Peyer's patch (tissue), 4 donors: Measurements from ENCODE around the gene ZNF79.

Experiments
- POLR2A ChIP-seq, 2 donors: fragments of 450-650 bp; IDR thresholded peaks; one replicate each; pipeline ENCODE4 v1.5.1; 2017; ENCODE audit warnings: antibody characterized with exemption in 2 of 2, mild to moderate bottlenecking in 2 of 2, moderate library complexity in 2 of 2
- TF ChIP-seq, protein P1 (sequence below), 6 experiments: fragments of 450-650 bp in 4 of 6; fragments of 200-600 bp in 2 of 6; sonication (generic) in 1 of 6; IDR thresholded peaks; one replicate each; pipeline ENCODE4 v1.5.1; 2017 to 2019; ENCODE audit warnings: antibody characterized with exemption in 6 of 6, mild to moderate bottlenecking in 3 of 6, moderate library complexity in 1 of 6

DNA sequence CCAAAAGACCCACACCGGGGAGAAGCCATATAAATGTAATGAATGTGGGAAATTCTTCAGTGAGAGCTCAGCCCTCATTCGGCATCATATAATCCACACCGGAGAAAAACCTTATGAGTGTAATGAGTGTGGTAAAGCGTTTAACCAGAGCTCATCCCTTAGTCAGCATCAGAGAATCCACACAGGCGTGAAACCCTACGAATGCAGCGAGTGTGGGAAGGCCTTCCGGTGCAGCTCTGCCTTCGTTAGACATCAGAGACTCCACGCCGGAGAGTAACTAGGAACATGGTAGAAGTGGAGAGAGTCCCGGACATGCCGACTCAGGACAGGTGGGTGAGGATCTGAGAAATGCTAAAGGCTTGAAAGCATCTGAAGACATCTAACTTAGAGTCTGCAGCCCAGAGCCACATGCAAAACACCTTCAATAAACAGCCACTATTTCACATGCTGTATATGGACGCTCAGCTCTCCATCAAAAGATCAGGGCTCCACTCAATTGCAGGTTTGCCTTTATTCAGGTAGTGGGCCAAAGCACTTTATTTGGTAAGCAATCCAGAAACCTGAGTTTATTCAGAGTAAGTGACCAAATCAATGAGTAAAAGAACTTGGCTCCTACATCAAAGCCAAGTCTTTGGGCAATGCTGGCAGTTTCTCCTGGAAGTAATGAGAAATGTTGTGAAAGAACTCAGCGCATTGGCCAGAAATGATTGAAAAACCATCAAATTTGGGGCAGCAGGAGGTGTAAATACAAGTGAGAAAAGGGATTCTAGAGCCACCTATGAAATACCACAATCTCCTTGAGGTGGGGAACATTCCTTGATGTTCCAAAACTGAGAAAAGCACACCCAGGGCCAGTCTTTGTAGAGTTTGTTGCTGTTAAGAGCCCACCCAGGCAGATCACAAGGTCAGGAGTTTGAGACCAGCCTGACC, 21.0 kb downstream of the ZNF79 start:
- TF ChIP-seq POLR2A (IDR thresholded peaks at IDR 0.05), result no peak
- TF ChIP-seq, protein P1, sequence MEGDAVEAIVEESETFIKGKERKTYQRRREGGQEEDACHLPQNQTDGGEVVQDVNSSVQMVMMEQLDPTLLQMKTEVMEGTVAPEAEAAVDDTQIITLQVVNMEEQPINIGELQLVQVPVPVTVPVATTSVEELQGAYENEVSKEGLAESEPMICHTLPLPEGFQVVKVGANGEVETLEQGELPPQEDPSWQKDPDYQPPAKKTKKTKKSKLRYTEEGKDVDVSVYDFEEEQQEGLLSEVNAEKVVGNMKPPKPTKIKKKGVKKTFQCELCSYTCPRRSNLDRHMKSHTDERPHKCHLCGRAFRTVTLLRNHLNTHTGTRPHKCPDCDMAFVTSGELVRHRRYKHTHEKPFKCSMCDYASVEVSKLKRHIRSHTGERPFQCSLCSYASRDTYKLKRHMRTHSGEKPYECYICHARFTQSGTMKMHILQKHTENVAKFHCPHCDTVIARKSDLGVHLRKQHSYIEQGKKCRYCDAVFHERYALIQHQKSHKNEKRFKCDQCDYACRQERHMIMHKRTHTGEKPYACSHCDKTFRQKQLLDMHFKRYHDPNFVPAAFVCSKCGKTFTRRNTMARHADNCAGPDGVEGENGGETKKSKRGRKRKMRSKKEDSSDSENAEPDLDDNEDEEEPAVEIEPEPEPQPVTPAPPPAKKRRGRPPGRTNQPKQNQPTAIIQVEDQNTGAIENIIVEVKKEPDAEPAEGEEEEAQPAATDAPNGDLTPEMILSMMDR (IDR thresholded peaks at IDR 0.05), result no peak
